ENCODE results near the gene FAM181A.

GRCh38 chr14:93936926-93937325, 9.8 kb downstream of the FAM181A start:
- no peak for TF ChIP-seq CTCF (IDR thresholded peaks at IDR 0.05; ENCODE audit: insufficient read depth, low read length)
- TF ChIP-seq GABPA (IDR thresholded peaks at IDR 0.05; ENCODE audit: low read depth), result no peak
- no peak for TF ChIP-seq POLR2AphosphoS5 (IDR thresholded peaks at IDR 0.05; ENCODE audit: low read depth)
- TF ChIP-seq REST (IDR thresholded peaks at IDR 0.05; ENCODE audit: insufficient replicate concordance, low read depth), result no peak
